Activated T-helper 1 cell treated with anti-CD3 and anti-CD28 coated beads, Interleukin-12 subunit alpha, Interleukin-12 subunit beta, Interleukin-2, Interleukin-4 antibody, amounts not matched to agents 30 ng/mL and 10 ng/mL and 1 ng/mL, durations not matched to agents 14 hours and 24 hours and 36 hours (primary cell): ENCODE data around the gene IL1RN. TPM values are rescaled to one million over a fixed set of nuclear protein-coding genes. Genes with fewer than 3 reads are reported as not detected.

Experiments
- DNase-seq: peaks from one replicate; pipeline ENCODE4 v3.0.0; 2021; ENCODE audit warnings: low spot score
- H3K27ac Mint-ChIP-seq: one replicate; pipeline ENCODE4 v1.8.0; 2021; ENCODE audit warnings: mild to moderate bottlenecking, mixed read lengths
- H3K27me3 Mint-ChIP-seq: one replicate; pipeline ENCODE4 v1.8.0; 2022; ENCODE audit warnings: mild to moderate bottlenecking, moderate library complexity, mixed read lengths; ENCODE audit not compliant: insufficient read depth
- H3K36me3 Mint-ChIP-seq: one replicate; pipeline ENCODE4 v1.8.0; 2021; ENCODE audit warnings: low read depth, mixed read lengths
- H3K4me1 Mint-ChIP-seq: one replicate; pipeline ENCODE4 v1.8.0; 2021; ENCODE audit warnings: low read depth, mixed read lengths
- H3K4me3 Mint-ChIP-seq: one replicate; pipeline ENCODE4 v1.8.0; 2021; ENCODE audit warnings: mild to moderate bottlenecking, moderate library complexity, mixed read lengths
- H3K9me3 Mint-ChIP-seq: one replicate; pipeline ENCODE4 v1.8.0; 2021; ENCODE audit warnings: mixed read lengths
- intact Hi-C: fragments of 100-400 bp; cut with micrococcal nuclease; formaldehyde crosslinking; loops from one replicate; pipeline ENCODE4 v1.15.1; 2024
- total RNA-seq: library from RNA; stranded (reverse); gene quantifications from 2 replicates; pipeline ENCODE4 v1.2.3, GENCODE V29; 2022

IL1RN gene
- total RNA-seq, 1 donor from 2014 or later, result 4.2 TPM

DNA sequence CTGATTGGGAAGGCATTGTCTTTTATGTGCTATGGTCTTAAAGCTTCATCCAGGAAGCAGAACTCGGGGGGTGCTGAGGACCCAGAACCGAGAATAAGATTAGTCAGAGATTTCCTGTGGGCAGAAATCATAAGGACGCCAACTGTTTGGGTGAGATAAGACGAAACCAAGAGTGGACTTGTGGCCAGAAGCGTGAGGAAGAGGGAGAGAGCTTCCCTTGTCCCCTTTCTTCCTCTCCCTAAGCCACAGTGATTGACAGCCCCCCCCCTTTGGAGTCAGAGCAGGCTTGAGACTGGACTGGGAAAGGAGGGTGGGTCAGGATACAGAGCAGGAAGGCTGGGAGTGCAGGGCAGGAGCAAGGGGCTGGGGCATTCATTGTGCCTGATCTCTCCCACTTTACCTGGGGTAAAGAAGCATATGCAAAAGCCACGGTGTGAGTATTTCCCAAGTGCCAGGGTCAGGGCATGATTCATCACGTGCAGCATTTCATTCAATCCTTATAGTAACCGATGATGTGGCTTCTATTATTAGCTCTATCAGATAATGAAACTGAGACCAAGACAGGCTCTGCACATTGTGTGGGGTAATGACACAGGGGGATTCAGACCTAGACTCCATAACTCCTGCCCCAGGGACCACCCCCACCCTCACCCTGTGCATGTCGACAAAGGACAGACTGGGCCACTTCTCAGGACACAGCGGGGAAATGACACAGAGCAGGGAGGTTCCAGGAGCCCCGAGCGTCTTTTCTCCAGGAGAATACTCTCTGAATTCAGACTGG is 3.0 kb upstream of the IL1RN start:
- DNase-seq, result no peak
- Mint-ChIP-seq H3K4me3 (peak overlapping the region; percentile 29), H3K27ac (no peak overlapping the region), H3K9me3 (no peaks in the 10 kb centered on the region), H3K27me3 (peaks cover 7% of the 10 kb centered on the region), H3K36me3 (no peaks in the 10 kb centered on the region), H3K4me1 (peaks cover 59% of the 10 kb centered on the region)
- intact Hi-C loops, result loop anchor here (2.0 kb wide), 1 partner anchor 20 kb away; no protein-coding TSS in a partner anchor

DNA sequence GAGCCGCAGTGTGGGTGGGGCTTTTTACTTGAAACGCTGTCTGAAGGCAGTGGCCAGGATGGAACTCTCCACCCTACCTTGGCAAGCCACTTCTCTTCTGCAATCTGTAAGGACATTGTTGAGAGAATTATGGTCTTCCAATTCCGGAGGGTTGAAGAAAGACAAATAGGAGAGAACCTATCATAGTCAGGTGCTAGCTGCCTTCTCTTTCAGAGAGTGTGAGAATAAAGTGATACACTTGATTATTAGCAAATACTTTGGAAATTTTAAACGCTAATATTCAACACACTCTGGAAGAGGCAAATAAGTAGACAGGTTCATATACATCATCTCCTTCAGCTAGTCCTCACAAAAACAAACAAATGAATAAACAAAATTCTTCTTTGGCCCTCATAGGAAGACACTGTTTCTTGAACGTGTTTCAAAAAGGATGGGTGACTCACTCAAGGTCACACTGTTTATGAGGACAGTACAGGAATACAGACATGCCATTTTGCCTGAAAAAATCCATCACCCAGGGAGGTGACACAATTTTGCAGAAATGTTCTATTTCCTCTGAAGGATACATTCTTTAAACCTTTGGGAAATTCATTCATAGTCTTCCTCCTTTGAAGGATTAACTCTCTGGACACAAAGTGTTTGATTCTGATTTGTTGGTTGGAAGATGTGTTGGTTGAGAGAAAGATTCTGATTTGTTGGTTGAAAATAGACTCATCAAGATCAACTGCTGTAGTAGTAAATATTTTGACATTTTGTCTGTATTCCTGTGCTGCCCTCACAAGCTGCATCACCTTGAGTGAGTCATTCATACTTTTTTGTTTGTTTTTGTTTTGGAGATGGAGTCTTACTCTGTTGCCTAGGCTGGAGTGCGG is 2.2 kb upstream of the IL1RN start:
- Mint-ChIP-seq H3K9me3 (no peaks in the 10 kb centered on the region), H3K36me3 (no peaks in the 10 kb centered on the region), H3K4me1 (peaks cover 55% of the 10 kb centered on the region), H3K27me3 (peaks cover 7% of the 10 kb centered on the region), H3K27ac (no peak overlapping the region), H3K4me3 (no peak overlapping the region)
- intact Hi-C loops, result loop anchor here (2.0 kb wide), 1 partner anchor 20 kb away; no protein-coding TSS in a partner anchor
- DNase-seq, result no peak

DNA sequence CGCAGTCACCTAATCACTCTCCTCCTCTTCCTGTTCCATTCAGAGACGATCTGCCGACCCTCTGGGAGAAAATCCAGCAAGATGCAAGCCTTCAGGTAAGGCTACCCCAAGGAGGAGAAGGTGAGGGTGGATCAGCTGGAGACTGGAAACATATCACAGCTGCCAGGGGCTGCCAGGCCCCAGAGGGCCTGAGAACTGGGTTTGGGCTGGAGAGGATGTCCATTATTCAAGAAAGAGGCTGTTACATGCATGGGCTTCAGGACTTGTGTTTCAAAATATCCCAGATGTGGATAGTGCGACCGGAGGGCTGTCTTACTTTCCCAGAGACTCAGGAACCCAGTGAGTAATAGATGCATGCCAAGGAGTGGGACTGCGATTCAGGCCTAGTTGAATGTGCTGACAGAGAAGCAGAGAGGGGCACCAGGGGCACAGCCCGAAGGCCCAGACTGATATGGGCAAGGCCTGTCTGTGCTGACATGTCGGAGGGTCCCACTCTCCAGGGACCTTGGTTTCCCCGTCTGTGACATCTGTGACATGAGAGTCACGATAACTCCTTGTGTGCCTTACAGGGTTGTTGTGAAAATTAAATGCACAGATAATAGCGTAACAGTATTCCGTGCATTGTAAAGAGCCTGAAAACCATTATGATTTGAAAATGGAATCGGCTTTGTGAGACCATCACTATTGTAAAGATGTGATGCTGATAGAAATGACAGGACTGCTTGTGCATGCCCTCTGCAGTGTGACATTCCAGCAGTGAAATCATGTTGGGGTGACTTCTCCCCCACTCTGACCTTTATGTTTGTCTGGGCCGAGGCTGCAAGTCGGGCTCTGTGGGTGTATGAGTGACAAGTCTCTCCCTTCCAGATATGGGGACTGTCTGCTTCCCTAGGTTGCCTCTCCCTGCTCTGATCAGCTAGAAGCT is 510 bp downstream of the IL1RN start:
- H3K4me1 Mint-ChIP-seq, result peaks cover 38% of the 10 kb centered on the region
- DNase-seq, result no peak
- H3K4me3 Mint-ChIP-seq, result no peak overlapping the region
- intact Hi-C loops, result loop anchor here (2.0 kb wide), 1 partner anchor 43 kb away; no protein-coding TSS in a partner anchor
- H3K9me3 Mint-ChIP-seq, result no peaks in the 10 kb centered on the region
- no peak overlapping the region for H3K27ac Mint-ChIP-seq
- no peaks in the 10 kb centered on the region for H3K36me3 Mint-ChIP-seq
- peaks cover 5% of the 10 kb centered on the region for H3K27me3 Mint-ChIP-seq

- no peak for DNase-seq
- Mint-ChIP-seq H3K27me3 (peaks cover 5% of the 10 kb centered on the region), H3K27ac (no peak overlapping the region), H3K4me1 (peaks cover 36% of the 10 kb centered on the region), H3K4me3 (no peak overlapping the region), H3K36me3 (no peaks in the 10 kb centered on the region), H3K9me3 (no peaks in the 10 kb centered on the region)
- intact Hi-C loops, result no loop called here
Observed at GRCh38 chr2:113129519-113130078, 2.2 kb downstream of the IL1RN start.

- Mint-ChIP-seq H3K27me3 (peaks cover 2% of the 10 kb centered on the region), H3K27ac (no peak overlapping the region), H3K4me1 (peaks cover 18% of the 10 kb centered on the region), H3K4me3 (no peak overlapping the region), H3K9me3 (no peaks in the 10 kb centered on the region), H3K36me3 (no peaks in the 10 kb centered on the region)
- intact Hi-C loops, result no loop called here
- no peak for DNase-seq
Observed at GRCh38 chr2:113131352-113132185, 4.2 kb downstream of the IL1RN start.

- Mint-ChIP-seq H3K27me3 (peaks cover 2% of the 10 kb centered on the region), H3K4me3 (no peak overlapping the region), H3K9me3 (no peaks in the 10 kb centered on the region), H3K4me1 (peaks cover 20% of the 10 kb centered on the region), H3K36me3 (no peaks in the 10 kb centered on the region), H3K27ac (no peak overlapping the region)
- no peak for DNase-seq
- intact Hi-C loops, result no loop called here
Observed at GRCh38 chr2:113132414-113133021, 5.1 kb downstream of the IL1RN start.

GRCh38 chr2:113133704-113134598 is 6.6 kb downstream of the IL1RN start:
- H3K4me1 Mint-ChIP-seq, result peaks cover 34% of the 10 kb centered on the region

DNA sequence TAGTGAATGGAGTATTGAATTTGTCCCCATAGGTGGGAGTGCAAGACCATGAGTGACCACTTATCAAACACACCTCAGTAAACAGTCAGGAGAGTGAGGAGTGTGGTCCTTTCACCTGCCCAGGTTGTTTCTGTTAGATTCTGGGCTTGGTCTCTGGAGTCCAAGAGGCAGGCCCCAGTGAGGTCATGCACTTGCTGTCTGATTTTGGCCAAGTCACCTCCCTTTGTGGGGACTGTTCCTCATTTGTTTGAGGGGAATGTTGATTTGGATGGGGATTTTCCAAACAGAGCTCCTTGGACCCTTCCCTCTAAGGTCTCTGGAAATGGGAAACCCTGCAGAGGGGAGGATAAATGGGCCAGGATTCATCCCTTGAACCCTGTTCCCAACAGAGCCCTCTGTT is 7.3 kb downstream of the IL1RN start:
- intact Hi-C loops, result loop anchor here (5.0 kb wide), 2 partner anchors 118 to 258 kb away; no protein-coding TSS in a partner anchor
- no peak for DNase-seq
- Mint-ChIP-seq H3K27me3 (peaks cover 2% of the 10 kb centered on the region), H3K36me3 (no peaks in the 10 kb centered on the region), H3K9me3 (no peaks in the 10 kb centered on the region), H3K4me1 (peaks cover 40% of the 10 kb centered on the region), H3K27ac (no peak overlapping the region), H3K4me3 (no peak overlapping the region)

More at GRCh38 chr2:113133704-113134598, 6.6 kb downstream of the IL1RN start:
- Mint-ChIP-seq H3K4me3 (no peak overlapping the region), H3K36me3 (no peaks in the 10 kb centered on the region), H3K27me3 (peaks cover 2% of the 10 kb centered on the region), H3K9me3 (no peaks in the 10 kb centered on the region), H3K27ac (peak overlapping the region; percentile 32)
- intact Hi-C loops, result no loop called here
- DNase-seq, result no peak

DNA sequence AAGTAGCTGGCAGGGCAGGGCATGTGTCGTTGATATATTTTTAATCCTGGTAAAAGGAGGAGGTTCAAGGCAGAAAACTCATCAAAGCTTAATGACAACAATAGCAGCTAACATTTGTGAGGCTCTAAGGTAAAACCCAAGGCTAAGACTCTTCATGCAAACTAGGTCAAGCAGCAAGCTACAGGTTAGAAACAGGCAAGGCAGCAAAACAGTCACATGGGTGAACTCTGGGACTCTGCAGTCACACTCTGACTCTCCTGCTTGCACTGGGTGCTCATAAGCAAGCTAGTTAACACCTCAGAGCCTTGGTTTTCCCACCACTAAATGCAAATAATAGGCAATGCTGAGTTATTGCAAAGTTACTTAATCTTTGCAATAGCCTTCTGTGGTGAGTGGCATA is 7.9 kb downstream of the IL1RN start:
- Mint-ChIP-seq H3K27me3 (peaks cover 2% of the 10 kb centered on the region), H3K36me3 (no peaks in the 10 kb centered on the region), H3K9me3 (no peaks in the 10 kb centered on the region), H3K4me3 (no peak overlapping the region), H3K4me1 (peaks cover 40% of the 10 kb centered on the region), H3K27ac (no peak overlapping the region)
- no peak for DNase-seq
- intact Hi-C loops, result loop anchor here (5.0 kb wide), 2 partner anchors 117 to 257 kb away; no protein-coding TSS in a partner anchor

GRCh38 chr2:113136828-113137775 is 9.7 kb downstream of the IL1RN start:
- H3K4me1 Mint-ChIP-seq, result peaks cover 40% of the 10 kb centered on the region
- H3K27ac Mint-ChIP-seq, result no peak overlapping the region
- intact Hi-C loops, result loop anchor here (1.0 to 5.0 kb wide), 4 partner anchors 32 to 255 kb away; no protein-coding TSS in a partner anchor
- H3K36me3 Mint-ChIP-seq, result no peaks in the 10 kb centered on the region
- no peak overlapping the region for H3K4me3 Mint-ChIP-seq
- H3K27me3 Mint-ChIP-seq, result peaks cover 4% of the 10 kb centered on the region
- DNase-seq, result no peak
- H3K9me3 Mint-ChIP-seq, result no peaks in the 10 kb centered on the region
